ENCODE measurements around the gene KDM2A.
"Not testable (repeated sequence)": the region's sequence is repeated elsewhere in the genome, so short reads cannot be mapped to it uniquely, and the experiment has no call there.

The KDM2A gene

DNA sequence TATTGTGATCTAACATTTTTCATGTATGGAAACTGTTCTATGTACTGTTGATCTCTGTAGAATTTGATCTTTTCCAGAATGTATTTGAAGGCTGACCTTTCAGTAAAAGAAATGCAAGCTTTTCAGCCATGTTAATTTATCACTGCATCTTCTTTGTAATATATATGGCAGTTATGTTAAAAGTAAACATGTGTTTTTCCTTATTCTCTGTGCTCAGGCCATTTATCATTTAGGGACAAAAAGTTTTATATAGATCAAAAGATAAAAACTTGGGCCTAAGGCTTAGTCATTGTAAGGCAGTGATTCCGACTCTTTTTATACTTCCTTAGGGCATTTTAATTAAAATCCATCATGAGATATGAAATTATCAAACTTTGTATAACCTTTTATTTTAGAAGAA lies 48.7 kb downstream of the KDM2A start:
- DNase-seq (ENCODE audit: low read depth in 2 of 2), result no peak

DNA sequence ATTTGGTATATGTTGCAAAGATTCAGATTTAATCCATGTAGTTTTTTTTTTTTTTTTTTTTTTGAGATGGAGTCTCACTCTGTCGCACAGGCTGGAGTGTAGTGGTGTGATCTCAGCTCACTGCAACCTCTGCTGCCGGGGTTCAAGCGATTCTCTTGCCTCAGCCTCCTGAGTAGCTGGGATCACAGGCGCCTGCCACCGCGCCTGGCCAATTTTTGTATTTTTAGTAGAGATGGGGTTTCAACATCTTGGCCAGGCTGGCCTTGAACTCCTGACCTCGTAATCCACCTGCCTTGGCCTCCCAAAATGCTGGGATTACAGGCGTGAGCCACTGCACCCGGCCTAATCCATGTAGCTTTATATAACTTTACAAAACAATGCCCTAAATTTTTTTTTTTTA lies 49.8 kb downstream of the KDM2A start:
- not testable (repeated sequence) for DNase-seq (ENCODE audit: low read depth in 2 of 2)

DNA sequence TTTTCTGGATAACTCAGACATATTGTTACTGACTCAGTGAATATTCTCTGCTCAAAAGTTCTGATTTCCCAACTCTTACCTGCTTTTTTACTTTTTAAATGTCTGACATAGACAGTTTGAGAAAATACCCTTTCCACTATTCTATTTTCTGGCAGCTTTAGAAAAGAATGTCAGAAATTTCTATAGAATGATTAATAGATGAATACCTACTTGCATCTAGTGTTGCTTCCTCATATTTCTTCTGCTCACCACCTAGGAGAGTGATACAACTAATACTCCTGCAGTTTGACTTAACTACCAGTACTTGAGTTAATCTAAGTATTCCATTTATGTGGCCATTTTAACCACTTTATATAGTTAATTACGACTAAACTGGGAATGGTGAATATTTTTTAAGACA lies 55.2 kb downstream of the KDM2A start:
- no peak for DNase-seq (ENCODE audit: low read depth in 2 of 2)

DNA sequence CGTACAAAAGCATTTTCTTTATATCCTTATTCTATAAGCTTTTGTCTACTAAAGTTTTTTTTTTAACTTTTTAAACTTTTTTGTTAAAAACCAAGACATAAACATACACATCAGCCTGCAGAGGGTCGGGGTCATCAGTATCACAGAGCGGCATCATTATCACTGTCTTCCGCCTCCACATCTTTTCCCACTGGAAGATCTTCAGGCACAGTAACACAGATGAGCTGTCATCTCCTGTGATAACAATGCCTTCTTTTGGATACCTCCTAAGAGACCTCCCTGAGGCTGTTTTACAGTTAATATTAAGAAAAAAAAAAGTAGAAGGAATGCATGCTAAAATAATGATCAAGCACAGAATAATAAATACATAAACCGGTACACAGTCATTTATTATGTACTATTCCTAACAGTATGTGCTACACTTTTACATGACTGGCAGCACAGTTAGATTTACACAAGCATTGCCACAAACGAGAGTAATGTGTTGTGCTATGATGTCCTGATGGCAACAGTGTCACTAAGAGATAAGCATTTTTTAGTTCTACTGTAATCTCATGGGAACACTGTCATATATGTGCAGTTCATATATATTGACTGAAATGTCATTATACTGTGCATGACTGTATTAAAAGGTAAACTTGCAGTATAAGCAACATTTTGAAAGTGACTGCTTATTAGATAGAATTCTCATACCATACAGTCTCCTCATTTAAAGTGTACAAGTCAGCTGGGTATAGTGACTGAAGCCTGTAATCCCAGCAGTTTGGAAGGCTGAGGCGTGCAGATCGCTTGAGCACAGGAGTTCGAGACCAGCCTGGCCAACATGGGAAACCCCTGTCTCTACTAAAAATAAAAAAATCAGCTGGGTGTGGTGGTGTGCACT lies 58.6 kb downstream of the KDM2A start:
- DNase-seq (ENCODE audit: low read depth in 2 of 2), result no peak

DNA sequence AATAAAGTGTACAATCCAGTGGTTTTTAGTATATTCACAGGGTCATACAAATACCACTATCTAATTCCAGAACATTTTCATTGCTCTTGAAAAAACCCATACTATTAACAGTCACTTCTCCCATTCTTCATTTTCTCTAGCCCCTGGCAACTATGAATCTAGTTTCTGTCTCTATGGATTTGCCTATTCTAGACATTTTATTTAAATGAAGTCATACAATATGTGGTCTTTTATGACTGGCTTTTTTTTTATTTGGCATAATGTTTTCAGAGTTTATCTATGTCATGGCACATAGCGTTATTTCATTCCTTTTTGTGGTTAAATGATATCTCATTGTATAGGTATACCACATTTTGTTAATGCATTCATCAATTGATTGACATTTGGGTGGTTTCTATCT lies 59.4 kb downstream of the KDM2A start:
- no peak for DNase-seq (ENCODE audit: low read depth in 2 of 2)

DNA sequence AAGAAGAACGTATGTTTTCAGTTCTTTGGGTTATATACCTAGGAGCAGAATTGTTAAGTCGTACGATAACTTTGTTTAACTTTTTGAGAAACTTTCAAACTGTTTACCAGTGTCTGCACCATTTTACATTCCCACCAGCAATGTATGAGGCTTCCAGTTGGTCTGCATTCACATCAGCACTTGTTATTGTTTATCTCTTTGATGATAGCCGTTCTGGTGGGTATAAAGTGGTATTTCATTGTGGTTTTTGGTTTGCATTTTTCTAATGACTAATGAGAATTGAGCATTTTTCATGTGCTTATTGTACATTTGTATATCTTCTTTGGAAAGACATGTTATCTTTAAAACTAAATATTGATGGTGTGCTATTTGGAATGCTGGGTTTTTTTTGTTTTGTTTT lies 59.8 kb downstream of the KDM2A start:
- DNase-seq (ENCODE audit: low read depth in 2 of 2), result no peak

DNA sequence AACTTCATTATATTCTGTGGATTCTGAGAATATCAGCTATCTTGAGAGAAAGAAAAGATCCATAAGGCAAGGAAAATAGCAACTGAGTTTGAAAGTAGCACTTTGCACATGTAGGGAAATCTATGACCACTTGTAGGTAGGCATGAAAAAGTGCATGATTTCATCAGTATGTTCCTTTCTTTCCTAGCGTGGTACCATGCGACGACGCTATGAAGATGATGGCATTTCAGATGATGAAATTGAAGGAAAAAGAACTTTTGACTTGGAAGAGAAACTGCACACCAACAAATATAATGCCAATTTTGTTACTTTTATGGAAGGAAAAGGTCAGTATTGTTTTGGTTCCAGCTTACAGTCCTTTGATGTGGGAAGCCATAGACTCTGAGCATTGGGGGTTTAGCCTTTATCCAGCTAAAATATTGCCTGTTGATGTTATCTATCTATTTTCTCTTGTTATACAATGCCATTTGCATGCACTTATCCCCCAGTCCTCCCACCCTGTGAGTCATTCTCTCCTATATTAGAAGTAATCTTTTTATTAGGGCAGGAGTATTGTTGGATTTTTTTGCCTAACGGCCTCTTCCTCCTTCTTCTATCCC lies 60.9 kb downstream of the KDM2A start:
- DNase-seq (ENCODE audit: low read depth in 2 of 2), result no peak

DNA sequence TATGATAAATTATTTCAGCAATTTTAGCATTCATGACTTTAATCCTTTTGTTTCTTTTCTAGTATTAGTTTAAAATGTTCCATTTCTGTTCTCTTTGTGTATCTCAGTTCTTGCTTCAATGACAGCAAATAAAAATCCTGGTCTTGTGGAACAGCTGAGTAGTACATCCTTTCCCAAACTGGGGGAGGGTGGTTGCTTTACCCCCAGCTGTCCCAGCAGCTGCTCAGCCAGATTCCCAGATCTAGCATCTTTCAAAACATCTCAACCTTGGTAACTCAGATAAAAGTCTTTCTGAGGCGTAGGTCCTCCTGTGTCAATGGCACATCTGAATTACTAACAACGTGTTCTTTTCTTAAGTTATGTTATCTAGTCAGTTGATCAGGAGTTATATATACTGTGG lies 75.0 kb downstream of the KDM2A start:
- no peak for DNase-seq (ENCODE audit: low read depth in 2 of 2)

DNA sequence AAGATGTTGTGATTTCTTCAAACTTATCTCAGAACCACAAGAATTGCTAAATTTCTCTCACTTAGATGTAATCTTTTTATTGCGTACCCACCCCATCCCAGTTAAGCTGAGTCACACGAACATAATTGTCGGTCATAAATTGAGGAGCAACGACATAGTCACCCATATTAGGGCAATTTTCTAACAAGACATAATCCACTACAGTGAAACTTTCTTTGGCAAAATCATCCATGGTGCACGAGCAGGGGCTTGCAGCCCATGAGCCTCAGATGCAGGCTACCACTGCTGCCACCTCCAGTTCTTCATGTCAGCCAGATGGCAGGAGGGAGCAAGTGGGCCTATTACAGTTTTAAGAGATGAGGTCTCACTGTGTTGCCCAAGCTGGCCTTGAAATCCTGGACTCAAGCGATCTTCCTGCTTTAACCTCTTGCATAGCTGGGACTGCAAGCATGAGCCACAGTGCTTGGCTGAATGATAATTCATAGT lies 77.0 kb downstream of the KDM2A start:
- DNase-seq (ENCODE audit: low read depth in 2 of 2), result peak; percentile 79 to 80

DNA sequence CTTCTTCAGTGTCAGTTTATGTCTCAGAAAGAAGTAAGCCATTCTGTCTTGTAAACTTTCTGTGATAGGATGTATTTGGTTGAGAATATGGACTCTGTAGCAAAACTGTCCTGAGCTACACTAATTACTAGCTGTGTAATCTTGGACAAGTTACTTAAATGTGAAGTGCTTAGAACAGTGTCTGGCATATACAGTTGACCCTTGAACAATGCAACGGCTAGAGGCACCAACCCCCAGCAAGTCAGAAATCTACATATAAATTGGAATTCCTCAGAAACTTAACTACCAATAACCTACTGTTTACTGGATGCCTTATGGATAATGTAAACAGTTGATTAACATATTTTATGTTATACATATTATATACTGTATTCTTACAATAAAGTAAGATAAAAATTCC lies 78.5 kb downstream of the KDM2A start:
- DNase-seq (ENCODE audit: low read depth in 2 of 2), result no peak

DNA sequence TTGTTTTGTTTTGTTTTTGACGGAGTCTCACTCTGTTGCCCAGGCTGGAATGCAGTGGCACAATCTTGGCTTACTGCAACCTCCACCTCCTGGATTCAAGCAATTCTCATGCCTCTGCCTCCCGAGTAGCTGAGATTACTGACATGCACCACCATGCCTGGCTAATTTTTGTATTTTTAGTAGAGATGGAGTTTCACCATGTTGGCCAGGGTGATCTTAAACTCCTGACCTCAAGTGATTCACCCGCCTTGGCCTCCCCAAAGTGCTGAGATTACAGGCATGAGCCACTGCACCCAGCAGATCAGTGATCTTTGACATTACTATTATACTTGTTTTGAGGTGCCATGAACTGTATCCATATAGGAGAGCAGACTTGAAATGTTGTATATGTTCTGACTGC lies 79.7 kb downstream of the KDM2A start:
- DNase-seq (ENCODE audit: low read depth in 2 of 2), result not testable (repeated sequence)

DNA sequence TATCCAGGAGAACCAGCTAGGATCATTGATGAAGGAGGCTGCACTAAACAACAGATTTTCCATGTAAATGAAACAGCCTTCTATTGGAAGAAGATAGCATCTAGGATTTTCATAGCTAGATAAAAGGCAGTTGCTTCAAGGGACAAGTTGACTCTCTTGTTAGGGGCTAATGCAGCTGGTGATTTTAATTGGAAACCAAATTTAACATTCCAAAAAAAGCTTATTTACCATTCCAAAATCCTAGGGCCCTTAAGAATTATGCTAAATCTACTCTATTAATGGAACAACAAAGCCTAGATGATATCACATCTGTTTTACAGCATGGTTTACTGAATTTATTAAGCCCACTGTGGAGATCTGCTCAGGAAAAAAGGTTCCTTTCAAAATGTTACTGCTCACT lies 80.7 kb downstream of the KDM2A start:
- no peak for DNase-seq (ENCODE audit: low read depth in 2 of 2)

DNA sequence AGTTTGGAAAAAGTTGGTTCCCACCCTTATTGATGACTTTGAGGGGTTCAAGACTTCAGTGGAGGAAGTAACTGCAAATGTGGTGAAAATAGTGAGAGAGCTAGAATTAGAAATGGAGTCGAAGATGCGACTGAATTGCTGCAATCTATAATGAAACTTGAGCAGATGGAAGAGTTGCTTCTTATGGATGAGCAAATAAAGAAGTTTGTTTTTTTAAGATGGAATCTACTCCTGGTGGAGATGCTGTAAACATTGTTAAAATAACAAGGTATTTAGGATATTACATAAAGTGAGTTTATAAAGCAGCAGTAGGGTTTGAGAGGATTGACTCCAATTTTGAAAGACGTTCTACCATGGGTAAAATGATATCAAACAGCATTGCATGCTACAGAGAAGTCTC lies 83.0 kb downstream of the KDM2A start:
- DNase-seq (ENCODE audit: low read depth in 2 of 2), result no peak

DNA sequence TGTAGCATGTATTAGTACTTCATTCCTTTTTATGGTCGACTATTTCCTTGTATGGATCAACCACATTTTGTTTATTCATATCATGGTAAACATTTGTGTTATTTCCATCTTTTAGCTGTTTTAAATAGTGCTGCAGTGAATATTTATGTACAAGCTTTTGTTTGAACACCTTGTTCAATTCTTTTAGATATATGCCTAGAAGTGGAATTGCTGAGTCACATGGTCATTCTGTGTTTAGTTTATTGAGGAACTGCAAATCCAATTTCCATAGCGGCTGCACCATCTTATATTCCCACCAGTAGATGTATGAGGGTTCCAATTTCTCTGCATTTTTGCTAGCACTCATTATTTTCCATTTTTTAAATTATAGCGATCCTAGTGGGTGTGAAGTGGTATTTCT lies 85.8 kb downstream of the KDM2A start:
- DNase-seq (ENCODE audit: low read depth in 2 of 2), result no peak

DNA sequence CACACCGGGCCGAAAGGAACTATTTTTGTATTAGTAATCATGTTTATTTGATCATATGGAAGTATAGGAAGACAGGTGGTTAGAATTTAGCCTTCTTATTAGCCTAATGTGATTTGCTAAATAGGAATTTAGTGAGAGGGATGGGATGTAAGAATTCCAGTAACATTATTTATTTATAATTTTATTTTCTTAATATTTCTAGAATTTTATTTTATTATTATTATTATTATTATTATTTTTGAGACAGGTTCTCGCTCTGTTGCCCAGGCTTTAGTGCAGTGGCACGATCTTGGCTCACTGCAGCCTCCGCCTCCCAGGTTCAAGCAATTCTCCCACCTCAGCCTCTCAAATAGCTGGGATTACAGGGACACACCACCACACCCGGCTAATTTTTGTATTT lies 90.2 kb downstream of the KDM2A start:
- not testable (repeated sequence) for DNase-seq (ENCODE audit: low read depth in 2 of 2)

DNA sequence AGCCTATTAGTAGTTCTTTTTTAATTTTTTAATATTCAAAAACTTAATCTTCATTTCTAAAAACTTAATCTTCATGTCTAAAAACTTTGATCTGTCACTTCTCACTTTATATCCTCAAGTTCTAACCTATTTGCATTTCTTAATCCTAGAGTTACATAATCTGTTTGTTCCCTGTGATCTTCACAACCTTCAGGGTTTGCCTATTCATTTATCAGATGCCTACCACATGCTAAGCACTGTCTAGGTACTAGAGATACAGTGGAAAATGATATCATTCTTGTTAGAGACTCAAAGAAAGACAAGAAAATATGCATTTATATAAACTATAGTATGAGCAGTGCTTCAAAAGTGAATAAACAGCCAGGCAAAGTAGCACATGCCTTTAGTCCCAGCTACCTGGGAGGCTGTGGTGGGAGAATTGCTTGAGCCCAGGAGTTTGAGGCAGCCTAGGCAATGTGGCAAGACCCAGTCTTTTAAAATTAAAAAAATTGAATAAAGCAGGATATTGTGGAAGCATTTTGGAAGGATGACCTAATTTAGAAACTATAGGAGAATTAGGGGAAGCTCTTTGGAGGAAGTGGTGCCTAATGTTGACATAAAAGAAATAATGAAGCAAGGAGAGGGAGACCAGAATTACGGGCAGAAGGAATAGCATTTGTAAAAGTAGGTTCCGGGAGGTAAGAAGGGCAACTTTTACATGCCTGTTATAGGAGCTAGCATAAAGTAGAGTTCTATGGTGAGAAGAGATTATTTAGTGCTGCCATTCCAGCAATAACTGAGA lies 92.8 kb downstream of the KDM2A start:
- DNase-seq (ENCODE audit: low read depth in 2 of 2), result no peak

DNA sequence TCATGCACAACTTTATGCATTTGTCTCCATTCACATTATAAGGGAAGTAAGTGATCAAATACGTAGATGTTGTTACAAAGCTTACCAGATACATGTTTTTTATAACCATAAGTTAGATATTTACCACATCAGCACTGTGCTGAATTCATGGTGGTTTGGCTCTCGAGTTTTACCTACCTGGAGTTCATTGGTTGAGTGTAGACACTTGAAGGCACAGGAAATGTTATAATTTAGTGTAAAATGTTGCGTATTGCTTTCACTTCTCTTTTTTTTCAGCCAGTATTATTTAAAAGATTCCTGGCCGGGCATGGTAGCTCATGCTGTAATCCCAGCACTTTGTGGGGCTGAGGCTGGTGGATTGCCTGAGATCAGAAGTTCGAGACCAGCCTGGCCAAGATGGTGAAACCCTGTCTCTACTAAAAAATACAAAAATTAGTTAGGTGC lies 94.1 kb downstream of the KDM2A start:
- DNase-seq (ENCODE audit: low read depth in 2 of 2), result no peak

DNA sequence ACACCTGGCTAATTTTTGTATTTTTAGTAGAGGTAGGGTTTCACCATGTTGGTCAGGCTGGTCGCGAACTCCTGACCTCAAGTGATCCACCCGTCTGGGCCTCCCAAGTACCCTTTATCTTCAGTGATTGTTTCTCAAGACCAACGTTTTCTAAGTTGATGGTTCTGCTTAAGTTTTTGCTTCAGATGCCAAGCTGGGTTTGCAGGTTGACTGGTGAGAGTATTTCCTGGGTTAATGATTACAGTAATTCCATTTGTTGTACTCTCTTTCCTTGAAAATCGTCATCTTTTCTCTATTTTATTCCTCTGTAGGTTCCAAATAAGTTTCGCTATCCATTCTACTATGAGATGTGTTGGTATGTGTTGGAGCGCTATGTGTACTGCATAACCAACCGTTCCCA lies 108.7 kb downstream of the KDM2A start:
- DNase-seq (ENCODE audit: low read depth in 2 of 2), result no peak

DNA sequence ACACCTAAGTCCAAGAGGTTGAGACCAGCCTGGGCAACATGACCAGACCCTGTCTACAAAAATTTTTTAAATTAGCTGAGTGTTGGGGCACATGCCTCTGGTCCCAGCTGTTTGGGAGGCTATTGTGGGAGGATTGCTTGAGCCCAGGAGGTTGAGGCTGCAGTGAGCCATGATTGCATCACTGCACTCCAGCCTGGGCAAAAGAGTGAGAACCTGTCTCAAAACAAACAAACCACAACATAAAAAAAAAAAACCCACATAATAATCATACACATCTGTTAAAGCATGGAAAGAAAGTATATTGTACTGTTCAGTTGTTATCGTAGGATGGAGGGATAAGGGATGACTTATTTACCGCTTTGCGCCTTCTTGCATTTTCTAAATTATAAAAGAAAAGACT lies 111.3 kb downstream of the KDM2A start:
- DNase-seq (ENCODE audit: low read depth in 2 of 2), result no peak

DNA sequence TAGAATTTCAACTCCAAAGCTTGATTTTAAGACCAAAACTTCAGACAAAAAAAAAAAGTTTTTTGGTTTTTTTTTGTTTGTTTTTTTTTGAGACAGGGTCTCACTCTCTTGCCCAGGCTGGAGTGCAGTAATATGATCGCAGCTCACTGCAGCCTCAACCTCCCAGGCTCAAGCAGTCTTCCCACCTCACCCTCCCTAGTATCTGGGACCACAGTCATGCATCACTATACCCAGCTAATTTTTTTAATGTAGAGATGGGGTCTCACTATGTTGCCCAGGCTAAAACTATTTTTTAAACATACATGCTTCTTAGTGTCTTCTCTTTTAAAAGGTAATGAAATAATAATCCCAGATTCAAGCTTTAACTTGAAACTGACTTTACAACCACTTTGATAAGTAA lies 111.8 kb downstream of the KDM2A start:
- no peak for DNase-seq (ENCODE audit: low read depth in 2 of 2)

DNA sequence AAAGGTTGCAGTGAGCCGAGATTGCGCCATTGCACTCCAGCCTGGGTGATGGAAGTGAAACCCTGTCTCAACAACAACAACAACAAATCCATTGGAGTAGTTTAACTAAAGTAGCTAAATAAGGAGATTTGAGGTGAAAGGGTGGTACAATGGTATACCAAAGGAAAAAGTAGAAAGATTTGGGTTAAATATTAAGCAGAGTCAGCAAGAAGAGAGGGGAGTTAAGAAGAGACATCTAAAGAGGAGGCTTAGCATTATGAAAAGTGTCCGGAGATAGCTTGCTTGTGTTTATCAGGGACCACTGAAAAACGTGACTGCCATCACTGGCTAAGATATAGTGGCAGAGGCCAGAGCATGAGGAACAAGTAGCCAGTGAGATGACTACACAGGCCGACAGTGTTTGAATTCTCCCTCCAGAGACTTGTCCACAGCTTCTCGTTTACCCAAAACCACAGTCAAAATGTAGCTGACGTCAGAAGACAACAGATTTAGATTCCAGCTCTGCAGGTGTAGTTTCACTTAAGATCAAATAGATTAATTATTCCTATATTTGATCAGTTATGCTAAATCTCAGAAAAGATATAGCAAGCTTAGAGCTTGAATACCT lies 114.6 kb downstream of the KDM2A start:
- no peak for DNase-seq (ENCODE audit: low read depth in 2 of 2)

DNA sequence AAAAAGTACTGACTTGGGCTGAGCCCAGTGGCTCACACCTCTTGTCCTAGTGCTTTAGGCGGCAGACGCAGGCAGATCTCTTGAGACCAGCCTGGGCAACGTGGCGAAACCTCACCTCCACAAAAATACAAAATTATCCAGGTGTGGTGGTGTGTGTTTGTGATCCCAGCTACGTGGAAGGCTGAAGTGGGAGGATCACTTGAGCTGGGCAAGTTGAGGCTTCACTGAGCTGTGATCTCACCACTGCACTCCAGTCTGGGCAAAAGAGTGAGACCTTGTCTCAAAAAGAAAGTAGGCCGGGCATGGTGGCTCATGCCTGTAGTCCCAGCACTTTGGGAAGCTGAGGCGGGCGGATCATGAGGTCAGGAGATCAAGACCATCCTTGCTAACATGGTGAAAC lies 115.5 kb downstream of the KDM2A start:
- not testable (repeated sequence) for DNase-seq (ENCODE audit: low read depth in 2 of 2)
